Liver (tissue), 3 donors: ENCODE results near the gene CATSPER1.

Source experiments
- CTCF ChIP-seq: fragments of 150-350 bp; IDR thresholded peaks from 2 replicates; pipeline ENCODE4 v1.5.1; 2017; ENCODE audit warnings: improper control_type of control experiment, low read depth, low read length; ENCODE audit not compliant: missing input control
- EGR1 ChIP-seq, 2 donors: IDR thresholded peaks; 2 replicates each; pipeline ENCODE4 v1.6.1; 2016 to 2018; ENCODE audit warnings: antibody characterized with exemption in 2 of 2, low read depth in 2 of 2
- YY1 ChIP-seq: IDR thresholded peaks from 2 replicates; pipeline ENCODE4 v1.6.1; 2016; ENCODE audit warnings: antibody characterized with exemption, mild to moderate bottlenecking
- TF ChIP-seq, protein P1 (sequence below): IDR thresholded peaks from 2 replicates; pipeline ENCODE4 v1.6.1; 2016; ENCODE audit warnings: antibody characterized with exemption
- donor health status: healthy.
- donor health status: healthy.

DNA sequence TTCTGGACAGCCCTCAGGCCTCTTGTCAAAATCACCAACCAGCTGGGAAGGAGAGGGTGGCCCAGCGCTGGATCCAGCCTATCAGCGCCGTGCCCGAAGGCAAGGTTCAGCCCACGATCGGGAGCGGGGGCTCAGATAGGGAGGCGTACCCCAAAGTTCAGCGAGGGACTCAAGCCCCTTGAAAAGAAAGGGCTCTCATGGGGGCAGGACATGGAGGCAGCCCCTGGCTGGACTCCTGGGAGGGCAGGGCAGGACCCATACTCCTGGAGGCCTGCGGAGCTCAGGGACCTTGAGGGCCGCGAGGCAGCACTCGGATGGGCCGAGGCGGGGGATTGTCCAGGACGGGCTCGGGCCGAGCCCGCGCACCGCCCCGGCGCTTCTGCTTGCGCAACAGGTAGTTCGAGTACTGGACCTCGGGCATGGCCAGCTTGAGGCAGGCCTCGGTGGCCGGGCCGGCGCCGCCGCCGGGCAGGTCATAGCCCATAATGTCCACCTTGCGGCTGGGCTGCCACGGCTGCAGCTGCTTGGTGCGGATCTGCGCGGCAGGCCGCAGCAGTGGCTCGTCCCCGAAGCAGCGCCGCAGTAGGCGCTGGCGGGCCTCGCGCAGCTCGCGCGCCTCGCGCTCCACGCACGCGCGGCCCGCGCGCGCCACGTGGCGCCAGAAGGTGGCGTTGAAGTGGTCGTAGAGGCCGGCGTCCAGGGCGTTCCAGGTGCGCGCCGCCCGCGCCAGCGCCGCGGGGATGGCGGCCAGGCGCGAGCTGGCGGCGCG, 16.1 kb upstream of the CATSPER1 start:
- TF ChIP-seq CTCF (no peak), YY1 (no peak), EGR1 (IDR thresholded peaks at IDR 0.05; ENCODE audit: low read depth in 2 of 2) (no peak)
- TF ChIP-seq, protein P1, sequence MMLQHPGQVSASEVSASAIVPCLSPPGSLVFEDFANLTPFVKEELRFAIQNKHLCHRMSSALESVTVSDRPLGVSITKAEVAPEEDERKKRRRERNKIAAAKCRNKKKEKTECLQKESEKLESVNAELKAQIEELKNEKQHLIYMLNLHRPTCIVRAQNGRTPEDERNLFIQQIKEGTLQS = no peak
